ENCODE results near the gene PDP2.

The PDP2 gene

GRCh38 chr16:66914541-66914940 lies 34.2 kb downstream of the PDP2 start:
- in situ Hi-C loops (cut with HindIII; ENCODE audit: low sequenced_read_pairs), result no loop called here
- DNase-seq (ENCODE audit: low read depth, low spot score), result no peak
- no peak overlapping the region for H3K4me3 ChIP-seq (ENCODE audit: low read depth, low read length)
- no peak for TF ChIP-seq CTCF (IDR thresholded peaks at IDR 0.05; ENCODE audit: low read depth, low read length)

GRCh38 chr16:66915041-66915440 lies 34.7 kb downstream of the PDP2 start:
- no peak for DNase-seq (ENCODE audit: low read depth, low spot score)
- in situ Hi-C loops (cut with HindIII; ENCODE audit: low sequenced_read_pairs), result no loop called here
- no peak for TF ChIP-seq CTCF (IDR thresholded peaks at IDR 0.05; ENCODE audit: low read depth, low read length)
- no peak overlapping the region for H3K4me3 ChIP-seq (ENCODE audit: low read depth, low read length)

- TF ChIP-seq CTCF (IDR thresholded peaks at IDR 0.05; ENCODE audit: low read depth, low read length), result no peak
- H3K4me3 ChIP-seq (ENCODE audit: low read depth, low read length), result no peak overlapping the region
- in situ Hi-C loops (cut with HindIII; ENCODE audit: low sequenced_read_pairs), result no loop called here
- DNase-seq (ENCODE audit: low read depth, low spot score), result no peak
Measured at GRCh38 chr16:66916518-66916917, 36.2 kb downstream of the PDP2 start.

- H3K4me3 ChIP-seq (ENCODE audit: low read depth, low read length), result no peak overlapping the region
- DNase-seq (ENCODE audit: low read depth, low spot score), result no peak
- no peak for TF ChIP-seq CTCF (IDR thresholded peaks at IDR 0.05; ENCODE audit: low read depth, low read length)
- in situ Hi-C loops (cut with HindIII; ENCODE audit: low sequenced_read_pairs), result no loop called here
Measured at GRCh38 chr16:66917741-66918140, 37.4 kb downstream of the PDP2 start.

- in situ Hi-C loops (cut with HindIII; ENCODE audit: low sequenced_read_pairs), result no loop called here
- DNase-seq (ENCODE audit: low read depth, low spot score), result no peak
- H3K4me3 ChIP-seq (ENCODE audit: low read depth, low read length), result no peak overlapping the region
- TF ChIP-seq CTCF (IDR thresholded peaks at IDR 0.05; ENCODE audit: low read depth, low read length), result no peak
Measured at GRCh38 chr16:66918355-66918754, 38.0 kb downstream of the PDP2 start.

- in situ Hi-C loops (cut with HindIII; ENCODE audit: low sequenced_read_pairs), result no loop called here
- H3K4me3 ChIP-seq (ENCODE audit: low read depth, low read length), result no peak within 1 kb of the TSS
- no peak for DNase-seq (ENCODE audit: low read depth, low spot score)
- TF ChIP-seq CTCF (IDR thresholded peaks at IDR 0.05; ENCODE audit: low read depth, low read length), result no peak
Measured at GRCh38 chr16:66918803-66919568, 38.7 kb downstream of the PDP2 start, which contains the start of gene CDH16. Gene CDH16 (minus strand): TSS chr16:66918885. CDS start chr16:66918065, 820 bp downstream.

Measured in astrocyte of the spinal cord (primary cell).